GM19351 (cell line): ENCODE data around the gene UBE2J2.

Experiments used
- ATAC-seq: cut with Tn5 transposase; IDR thresholded peaks from one replicate; pipeline ENCODE4 v1.9.1; 2021; ENCODE audit warnings: mild to moderate bottlenecking, moderate library complexity; ENCODE audit not compliant: unreplicated experiment

The UBE2J2 gene

GRCh38 chr1:1216770-1217620 is 56.7 kb downstream of the UBE2J2 start:
- ATAC-seq, result no peak

DNA sequence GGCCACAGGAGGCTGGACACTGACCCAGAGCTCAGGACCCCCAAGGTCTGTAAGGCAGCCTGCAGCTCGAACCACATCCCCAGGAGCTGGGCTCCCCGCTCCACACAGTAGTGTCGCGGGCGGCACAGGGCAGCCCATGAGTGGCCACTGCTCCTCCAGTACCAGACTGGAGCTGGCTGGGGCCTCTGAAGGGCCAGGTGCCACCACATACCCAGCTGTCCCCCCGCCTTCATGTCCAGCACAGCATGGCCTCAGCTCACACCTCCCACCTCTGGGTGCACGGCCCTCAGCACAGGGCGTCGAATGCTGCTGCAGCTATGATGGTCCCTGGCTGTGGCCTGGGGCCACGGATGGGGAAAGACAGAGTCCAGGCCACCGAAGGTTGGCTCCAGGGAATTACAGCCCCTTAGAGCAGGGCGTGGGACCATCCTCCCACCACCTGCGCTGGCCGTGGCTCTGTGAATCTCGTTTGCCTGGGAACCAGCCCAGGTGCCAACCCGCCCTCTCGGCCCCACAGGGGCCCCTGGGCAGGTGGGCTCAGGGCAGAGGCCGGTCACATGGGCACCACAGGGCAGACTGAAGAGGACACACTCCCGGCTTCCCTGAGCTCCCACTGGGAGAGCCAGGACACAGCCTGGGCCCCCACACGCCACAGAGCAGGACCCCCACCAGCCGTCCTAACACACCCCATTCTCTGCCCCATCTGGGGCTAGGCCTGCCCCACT is 57.6 kb downstream of the UBE2J2 start:
- ATAC-seq, result no peak

DNA sequence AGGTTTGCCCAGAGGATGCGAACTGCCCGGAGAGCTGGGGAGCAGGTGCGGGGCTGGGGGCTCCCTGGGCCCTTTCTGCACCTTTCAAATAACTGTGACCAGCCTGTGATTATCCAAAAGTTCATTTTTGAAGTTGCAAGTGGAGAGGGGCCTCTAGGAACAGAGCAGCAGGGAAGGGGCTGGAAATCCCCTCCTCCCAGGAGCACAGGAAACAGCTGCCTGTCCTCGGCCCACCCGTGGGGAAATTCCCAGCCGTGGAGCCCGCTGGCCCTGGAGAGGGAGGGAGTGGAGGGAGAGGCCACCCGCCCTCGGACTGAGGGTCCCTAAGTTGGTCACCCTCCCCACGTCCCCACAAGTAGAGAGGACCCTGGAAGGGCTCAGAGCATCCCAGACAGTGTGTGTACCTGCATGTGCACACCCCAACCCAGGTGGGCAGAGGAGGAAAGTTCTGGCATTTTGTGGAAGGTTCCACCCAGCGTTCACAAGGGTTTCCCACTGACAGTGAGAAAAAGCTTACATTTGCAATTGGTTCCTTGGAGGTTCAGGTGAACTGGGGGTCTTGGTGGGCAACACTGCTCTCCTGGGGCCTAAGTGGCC is 58.5 kb downstream of the UBE2J2 start:
- no peak for ATAC-seq

DNA sequence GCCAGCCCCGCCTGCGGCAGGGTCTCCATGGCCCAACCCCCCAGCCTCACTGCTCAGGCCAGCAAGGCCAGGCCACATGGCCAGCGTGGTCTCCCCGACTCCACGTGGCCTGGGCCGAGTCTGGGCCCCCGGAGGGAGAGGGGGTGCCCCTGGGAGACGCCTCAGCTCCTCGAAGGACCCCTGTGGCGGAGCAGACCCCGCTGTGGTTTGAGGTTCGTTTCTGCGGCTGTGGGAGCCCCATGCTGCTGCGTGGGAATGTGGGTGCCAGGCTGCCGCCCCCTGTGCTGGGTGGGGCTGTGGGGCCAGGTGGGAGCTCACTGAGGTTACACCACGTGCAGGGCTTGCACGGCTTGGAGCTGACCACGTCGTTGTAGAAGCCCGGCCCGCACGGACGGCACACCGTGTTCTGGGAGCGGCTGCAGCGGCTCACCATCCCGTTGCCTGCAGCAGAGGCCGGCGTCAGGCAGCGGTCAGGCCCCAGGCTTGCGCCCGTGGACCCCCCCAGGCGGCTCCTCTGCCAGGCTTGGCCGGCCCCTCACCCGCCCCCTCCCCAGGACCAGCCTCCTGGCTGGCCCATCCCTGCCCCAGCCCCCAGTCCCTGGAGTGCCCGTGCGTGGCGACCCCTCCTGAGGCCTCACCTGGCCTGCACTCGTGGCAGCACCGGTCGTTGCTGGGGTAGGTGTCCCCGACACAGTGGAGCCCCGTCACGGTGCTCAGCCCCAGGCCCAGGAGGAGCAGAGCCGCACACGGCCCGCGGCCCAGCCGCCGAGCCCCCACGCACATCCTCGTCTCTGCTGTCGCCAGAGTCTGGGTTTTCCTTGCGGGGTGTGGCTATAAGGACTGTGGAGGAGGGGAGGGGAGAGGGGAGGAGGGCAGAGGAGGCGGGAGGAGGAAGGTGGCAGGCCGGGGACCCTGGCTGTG is 60.0 kb downstream of the UBE2J2 start, which contains the start of gene TNFRSF4:
Gene TNFRSF4 (minus strand): TSS at position 809 of the 921 bp plus-strand sequence. CDS start 26 bp downstream, at position 783.
- no peak for ATAC-seq

- no peak for ATAC-seq
Measured at GRCh38 chr1:1212780-1213344, 60.8 kb downstream of the UBE2J2 start.

DNA sequence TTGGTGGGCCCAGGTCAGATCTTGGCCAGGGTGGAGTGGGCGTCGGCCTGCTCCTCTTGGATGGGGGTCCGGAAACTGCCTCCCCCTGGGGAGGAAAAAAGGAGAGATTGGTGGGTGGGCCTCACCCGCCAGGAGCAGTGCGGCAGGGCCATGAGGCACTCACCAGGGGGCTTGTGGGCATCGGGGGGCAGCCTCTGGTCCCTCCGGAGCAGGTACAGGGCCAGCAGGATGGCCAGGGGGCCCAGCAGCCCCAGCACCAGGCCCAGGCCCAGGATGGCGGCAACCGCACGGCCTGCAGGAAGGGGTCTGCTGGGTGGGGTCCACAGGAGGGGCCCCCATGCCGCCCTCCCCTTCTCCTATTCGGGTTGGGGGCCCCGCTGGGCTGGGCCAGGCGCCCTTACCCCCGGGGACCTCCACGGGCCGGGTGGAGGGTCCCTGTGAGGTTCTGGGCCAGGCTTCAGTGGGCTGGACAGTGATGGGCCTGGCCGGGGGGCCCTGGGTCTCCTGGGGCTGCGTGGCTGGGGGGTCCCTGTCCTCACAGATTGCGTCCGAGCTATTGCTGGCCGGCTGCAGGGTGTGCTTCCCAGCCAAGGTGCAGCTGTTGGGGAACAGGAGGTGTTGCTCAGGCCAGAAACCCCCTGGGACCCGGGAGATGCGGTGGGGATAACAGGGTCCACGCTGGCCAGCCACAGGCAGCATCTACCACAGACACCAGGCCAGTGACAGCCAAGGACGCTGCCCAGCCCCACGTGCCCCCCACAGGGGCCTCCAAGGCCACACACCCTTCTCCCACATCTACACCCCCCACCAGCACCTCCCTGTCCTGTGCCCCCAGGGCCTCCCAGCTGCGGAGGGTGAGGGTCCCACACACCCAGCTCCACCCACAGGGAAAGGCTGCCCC is 61.9 kb downstream of the UBE2J2 start:
- ATAC-seq, result no peak

DNA sequence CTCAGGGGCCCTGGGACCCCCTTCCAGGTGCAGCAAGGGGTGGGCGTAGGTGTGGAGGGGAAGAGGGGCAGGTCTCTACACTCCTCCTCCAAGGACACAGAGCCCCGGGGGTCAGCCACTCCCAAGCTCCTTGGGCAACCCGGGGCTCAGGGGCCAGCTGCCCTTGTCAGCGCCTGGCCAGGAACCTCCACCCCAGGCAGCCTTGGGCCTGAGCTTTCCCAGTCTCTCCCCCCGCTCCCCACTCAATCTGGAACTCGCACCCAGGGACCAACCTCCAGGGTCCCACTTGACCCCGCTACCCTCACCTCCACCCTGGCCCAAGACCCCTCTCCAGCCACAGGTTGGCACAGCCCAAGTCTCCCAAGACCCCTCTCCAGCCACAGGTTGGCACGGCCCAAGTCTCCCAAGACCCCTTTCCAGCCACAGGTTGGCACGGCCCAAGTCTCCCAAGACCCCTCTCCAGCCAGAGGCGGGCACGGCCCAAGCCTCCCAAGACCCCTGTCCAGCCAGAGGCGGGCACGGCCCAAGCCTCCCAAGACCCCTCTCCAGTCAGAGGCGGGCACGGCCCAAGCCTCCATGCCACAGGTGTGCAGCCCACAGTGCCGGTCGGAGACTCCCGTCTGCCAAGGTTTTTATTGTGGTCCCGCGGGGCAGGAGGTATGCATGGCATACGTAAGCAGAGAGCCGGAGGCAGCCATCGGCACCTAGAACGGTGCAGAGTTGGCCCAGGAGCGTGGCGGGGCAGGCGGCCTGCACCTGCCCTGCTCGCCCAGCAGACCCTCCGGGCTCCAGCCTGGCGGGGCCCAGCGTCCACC is 62.7 kb downstream of the UBE2J2 start:
- ATAC-seq, result no peak

- ATAC-seq, result no peak
Measured at GRCh38 chr1:1208713-1209433, 64.8 kb downstream of the UBE2J2 start.

- ATAC-seq, result no peak
Measured at GRCh38 chr1:1207571-1207892, 66.1 kb downstream of the UBE2J2 start.

DNA sequence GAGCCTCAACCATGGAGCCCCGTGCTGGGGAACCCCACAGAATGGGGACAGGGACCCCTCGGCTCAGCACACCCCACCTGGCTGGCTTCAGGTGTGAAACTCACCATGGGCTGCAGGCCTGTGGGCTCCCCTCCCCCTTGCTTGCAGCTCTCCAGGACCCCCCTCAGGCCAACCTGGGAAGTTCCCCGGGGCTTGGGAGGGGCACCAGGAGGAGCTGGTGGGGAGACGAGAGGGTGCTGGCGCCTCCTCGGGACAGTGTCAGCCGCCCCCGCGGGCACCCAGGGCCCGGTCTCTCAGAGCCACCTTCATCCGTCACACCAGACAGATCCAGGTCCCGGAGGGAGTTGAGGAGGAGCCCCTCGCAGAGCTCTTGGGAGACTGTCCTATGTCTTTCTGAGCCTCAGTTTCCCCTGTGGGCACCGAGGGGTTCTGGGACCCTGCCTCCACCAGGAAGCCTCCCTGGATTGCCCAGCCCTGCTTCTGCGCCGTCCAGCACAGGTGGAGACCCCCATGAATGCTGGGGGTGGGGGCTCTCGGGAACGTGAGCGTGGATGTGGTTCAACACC is 66.6 kb downstream of the UBE2J2 start:
- no peak for ATAC-seq

- no peak for ATAC-seq
Measured at GRCh38 chr1:1206376-1206965, 67.2 kb downstream of the UBE2J2 start, which contains the start of gene TNFRSF18. TNFRSF18 (minus strand) TSS chr1:1206592; CDS start chr1:1206571, 21 bp downstream.

DNA sequence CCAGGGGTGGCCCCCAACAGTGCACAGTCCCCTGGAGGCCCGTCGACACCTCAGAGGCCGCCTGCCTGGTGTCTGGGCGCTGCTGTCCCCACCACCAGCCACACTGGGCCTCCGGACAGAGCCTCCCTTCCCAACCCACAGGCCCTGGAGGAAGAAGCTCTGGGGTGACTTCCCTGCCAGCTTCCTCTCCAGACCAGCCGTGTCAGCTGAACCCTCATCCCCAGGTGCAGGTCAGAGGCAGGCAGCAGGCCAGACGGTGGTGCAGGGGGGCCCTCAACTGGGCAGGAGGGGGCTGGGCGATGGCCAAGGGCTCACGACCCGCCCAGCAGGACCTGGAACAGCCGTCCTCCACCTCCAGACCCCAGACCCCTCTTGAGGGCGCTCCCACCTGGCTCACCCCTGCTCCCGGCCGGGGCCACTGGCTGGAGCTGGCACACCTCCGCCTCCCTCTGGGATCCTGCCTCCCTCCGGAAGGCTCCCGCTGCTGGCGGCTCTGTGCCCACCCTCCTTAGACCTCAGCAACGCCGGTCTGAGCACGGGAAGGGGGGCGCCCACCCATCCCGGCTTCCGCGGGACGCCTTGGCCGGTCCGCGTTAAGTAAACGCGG is 67.8 kb downstream of the UBE2J2 start:
- ATAC-seq, result no peak

DNA sequence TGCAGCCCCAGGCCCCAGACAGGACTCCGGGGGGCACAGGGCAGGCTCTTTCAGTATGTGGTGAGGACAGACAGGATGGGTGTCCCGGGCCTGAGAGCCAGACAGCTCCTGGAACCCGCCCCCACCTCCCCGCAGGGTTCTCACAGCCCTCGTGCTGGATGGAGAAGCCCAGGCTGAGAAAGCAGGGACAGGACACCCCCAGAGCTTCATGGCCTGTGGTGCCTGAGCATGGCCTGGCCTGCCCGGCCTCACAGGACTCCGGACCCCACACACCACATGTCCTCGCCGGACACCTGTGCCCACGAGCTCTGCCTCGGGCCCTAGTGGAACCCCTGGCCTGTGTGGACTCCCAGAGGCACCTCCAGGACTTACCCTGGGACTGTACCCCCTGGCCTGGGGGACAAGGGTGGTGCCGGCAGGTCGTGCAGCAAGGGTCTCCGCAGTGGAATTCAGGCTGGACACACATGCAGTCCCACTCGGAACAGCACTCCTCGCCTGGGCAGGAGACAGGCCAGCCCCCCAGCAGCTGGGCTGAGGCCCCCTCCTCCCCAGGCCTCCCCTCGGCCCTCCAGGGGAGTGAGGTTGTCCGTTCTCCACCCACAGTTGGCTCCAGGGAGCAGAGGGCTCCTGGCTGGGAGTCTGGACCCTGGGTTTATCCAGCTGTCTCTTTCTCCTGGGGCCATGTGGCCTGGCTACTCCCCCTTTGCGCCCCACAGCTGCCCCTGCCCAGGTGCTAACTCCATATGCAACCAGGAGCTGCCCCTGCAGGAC is 68.5 kb downstream of the UBE2J2 start:
- ATAC-seq, result no peak

DNA sequence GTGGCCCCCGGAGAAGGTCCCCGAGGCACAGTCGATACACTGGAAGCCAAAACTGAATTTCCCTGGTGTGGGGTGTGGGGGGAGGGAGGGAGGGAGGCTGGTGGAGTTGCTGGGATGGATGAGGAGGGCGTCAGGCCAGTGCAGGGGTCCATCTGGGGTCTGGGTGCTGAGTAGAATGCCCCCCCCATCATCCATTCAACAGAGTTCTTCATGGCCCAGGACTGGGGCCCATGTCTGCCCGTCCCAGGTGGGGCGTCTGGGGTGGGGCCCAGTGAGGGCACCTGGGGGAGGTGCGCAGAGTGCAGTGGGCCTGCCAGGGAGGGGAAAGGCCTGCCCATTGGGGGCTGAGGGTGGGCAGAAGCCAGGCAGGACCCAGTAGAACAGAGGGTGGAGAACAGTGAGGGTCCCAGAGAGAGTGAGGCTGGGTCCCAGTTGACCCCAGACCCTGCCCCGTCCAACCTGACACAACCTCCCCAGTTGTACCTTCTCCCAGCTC is 69.2 kb downstream of the UBE2J2 start:
- no peak for ATAC-seq
